HG03103 (cell line): ENCODE data around the gene LMNA.
"Not testable (repeated sequence)": the region's sequence is repeated elsewhere in the genome, so short reads cannot be mapped to it uniquely, and the experiment has no call there.

Source experiments
- ATAC-seq: cut with Tn5 transposase; IDR thresholded peaks from one replicate; pipeline ENCODE4 v1.9.1; 2021; ENCODE audit warnings: low read depth; ENCODE audit not compliant: unreplicated experiment

The LMNA gene

GRCh38 chr1:156157506-156157905, 43.0 kb downstream of the LMNA start:
- no peak for ATAC-seq

DNA sequence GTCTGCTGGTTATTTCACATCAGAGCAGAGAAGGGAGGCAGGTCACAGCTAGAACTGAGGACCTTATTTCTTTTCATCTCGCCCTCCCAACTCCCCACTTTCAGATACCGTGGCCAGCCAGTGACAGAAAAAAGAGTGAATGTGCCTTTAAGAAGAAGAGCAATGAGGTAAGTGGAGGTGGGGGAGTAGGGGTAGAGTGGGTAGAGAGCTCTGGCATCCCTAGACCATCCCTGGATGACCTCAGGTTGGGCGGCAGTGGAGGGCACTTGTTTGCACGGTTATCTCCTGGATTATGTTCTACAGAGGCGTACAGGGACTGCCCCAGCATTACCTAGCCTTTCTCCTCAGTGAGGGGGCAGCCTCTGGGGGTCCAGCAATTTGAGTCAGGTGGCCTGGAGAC, 43.5 kb downstream of the LMNA start:
- no peak for ATAC-seq

GRCh38 chr1:156160000-156160742, 45.7 kb downstream of the LMNA start:
- ATAC-seq, result no peak

GRCh38 chr1:156160743-156161171, 46.2 kb downstream of the LMNA start:
- ATAC-seq, result no peak

DNA sequence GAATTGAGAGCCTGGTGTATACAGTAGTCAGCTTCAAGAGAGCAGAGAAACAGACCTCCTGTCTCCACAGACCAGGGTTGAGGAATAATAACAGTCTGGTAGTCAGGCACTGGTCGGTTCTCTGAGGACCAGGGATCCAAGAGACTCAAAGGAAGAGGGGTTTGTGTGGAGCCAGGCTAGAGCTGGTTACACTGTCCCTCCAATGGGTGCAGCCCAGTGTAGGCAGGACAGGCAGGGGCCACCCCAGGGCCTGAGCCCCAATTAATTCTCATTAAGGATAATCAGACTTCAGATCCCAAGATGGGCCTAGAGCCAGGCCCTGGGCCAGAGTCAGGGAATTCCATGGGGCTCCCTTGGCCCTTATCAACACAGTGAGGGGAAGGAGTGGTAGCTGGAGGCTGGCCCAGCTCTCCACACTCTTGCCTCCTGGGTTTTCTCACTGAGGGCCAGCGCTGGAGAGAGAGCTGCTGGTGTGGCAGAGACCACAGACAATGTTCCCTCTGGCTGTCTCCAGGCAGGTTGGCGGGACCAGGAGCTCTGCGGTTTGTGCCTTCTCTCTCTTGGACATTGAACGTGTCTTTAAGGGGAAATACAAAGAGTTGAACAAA, 48.0 kb downstream of the LMNA start:
- no peak for ATAC-seq

- ATAC-seq, result no peak
Measured at GRCh38 chr1:156163712-156164111, 49.2 kb downstream of the LMNA start.

DNA sequence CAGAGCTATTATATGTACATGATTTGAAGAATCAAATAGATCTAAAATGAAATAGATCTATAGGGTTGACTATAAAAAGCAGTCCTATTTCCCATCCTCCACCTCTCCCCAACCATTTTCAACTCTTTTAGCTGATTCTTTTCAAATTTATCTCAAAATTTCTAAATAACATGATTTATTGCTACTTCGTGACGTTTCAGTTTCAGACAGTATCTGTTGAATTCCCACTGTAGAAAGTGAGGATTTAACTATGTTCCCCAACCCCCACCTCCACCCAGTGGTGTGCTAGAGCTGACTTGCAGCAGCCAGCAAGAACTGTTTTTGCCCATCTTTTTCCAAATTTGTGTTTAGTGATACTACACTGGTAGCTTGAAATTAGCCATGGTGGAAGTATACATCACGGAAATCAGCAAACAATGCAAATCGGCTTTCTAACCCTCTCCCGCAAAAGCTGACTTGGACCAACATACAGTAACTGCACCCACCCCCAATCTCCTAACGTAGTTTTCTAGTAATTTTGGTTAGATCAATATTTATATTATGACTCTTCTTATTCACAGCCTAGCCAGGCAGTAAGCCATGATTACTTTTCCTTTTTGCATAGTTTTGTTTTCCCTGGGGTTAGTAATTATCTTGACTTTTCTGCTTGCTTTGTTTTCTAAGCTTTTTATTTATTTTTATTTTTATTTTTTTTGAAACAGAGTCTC, 49.8 kb downstream of the LMNA start:
- ATAC-seq, result no peak

DNA sequence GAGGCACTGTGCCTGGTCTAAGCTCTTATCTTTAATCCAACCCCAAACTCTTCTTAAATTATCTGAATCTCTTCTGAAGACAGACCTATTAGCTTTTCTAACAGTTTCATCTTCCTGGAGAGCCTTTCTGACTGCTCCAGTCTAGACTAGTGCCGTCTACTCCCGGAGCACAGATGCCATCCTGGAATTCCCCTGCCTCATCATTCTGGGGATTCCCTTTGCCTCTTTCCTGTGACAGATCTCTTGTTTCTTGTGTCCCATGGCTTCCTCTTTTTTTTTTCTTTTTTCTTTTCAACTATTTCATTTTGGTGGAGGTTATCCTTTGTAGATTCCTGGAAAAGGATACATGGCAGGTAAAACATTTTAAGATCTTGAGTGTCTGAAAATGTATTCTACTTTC, 50.6 kb downstream of the LMNA start:
- no peak for ATAC-seq

GRCh38 chr1:156167536-156167935, 53.0 kb downstream of the LMNA start:
- no peak for ATAC-seq

GRCh38 chr1:156172696-156173470, 58.4 kb downstream of the LMNA start:
- ATAC-seq, result no peak

- ATAC-seq, result no peak
Measured at GRCh38 chr1:156176610-156177210, 62.2 kb downstream of the LMNA start.

GRCh38 chr1:156177919-156178654, 63.6 kb downstream of the LMNA start:
- ATAC-seq, result no peak

- no peak for ATAC-seq
Measured at GRCh38 chr1:156180471-156180870, 66.0 kb downstream of the LMNA start.

DNA sequence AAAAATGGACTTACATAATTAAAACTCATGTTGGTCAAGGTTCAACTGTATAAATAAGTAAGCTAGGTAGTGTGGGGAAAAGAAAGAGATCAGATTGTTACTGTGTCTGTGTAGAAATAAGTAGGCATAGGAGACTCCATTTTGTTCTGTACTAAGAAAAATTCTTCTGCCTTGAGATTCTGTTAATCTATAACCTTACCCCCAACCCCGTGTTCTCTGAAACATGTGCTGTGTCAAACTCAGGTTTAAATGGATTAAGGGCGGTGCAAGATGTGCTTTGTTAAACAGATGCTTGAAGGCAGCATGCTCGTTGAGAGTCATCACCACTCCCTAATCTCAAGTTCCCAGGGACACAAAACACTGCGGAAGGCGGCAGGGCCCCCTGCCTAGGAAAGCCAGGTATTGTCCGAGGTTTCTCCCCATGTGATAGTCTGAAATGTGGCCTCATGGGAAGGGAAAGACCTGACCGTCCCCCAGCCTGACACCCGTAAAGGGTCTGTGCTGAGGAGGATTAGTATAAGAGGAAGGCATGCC, 66.9 kb downstream of the LMNA start:
- not testable (repeated sequence) for ATAC-seq

DNA sequence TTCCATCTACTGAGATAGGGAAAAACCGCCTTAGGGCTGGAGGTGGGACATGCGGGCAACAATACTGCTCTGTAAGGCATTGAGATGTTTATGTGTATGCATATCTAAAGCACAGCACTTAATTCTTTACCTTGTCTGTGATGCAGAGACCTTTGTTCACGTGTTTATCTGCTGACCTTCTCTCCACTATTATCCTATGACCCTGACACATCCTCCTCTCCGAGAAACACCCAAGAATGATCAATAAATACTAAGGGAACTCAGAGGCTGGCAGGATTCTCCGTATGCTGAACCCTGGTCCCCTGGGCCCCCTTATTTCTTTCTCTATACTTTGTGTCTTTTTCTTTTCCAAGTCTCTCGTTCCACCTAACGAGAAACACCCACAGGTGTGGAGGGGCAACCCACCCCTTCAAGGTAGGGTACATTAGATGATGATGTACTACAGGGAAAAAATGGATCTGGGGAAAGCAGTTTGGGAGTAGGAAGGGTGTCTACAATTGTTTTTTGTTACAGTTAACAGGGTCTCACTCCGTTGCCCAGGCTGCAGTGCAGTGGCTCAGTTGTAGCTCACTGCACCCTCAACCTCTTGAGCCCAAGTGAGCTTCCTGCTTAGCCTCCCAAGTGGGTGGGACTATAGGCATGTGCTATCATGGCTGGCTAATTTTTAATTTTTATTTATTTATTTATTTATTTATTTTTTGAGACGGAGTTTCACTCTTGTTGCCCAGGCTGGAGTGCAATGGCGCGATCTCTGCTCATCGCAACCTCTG, 67.7 kb downstream of the LMNA start:
- not testable (repeated sequence) for ATAC-seq

DNA sequence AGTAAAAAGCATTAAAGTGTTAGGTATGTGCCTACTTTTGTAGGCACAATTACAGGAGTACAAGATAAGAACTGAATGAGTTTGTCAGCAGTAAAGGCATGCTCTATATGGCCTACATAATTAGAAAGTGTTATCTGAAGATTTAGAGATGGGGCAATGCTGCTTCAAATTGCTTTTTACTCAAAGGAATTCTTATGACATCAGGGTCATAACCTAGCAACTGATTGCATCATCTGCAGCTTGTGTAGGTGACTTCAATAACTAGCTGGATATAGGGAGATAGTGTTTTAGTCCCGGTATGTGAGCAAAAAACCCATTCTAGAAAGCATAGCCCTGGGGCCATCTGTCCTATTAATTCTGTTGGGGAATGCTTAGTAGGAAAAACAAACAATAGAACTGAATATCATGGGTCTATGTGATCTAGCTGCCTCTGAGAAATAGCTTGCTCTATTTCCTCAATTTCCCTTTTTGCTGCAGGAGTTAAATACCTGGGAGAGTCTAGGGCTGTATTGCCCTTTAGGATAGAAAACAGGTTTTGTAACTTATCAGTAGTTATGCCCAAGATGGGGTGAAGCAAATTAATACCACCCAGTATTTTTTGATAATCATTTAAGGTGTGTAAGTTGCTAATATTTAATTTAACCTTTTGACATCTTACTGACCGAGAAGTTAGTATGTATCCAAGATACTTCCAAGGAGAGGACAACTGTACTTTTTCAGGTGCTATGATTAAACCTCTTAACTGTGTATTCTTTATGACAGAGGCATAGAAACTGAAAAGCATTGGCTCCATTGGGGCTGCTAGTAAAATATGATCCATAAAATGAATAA, 72.1 kb downstream of the LMNA start:
- ATAC-seq, result not testable (repeated sequence)
